Raji (cell line): ENCODE data around the gene ABL2.
A peak's percentile ranks its signal among the peaks of the same experiment; 100 is the strongest.

ENCODE experiments used
- POLR2A ChIP-seq: IDR thresholded peaks from 2 replicates; pipeline ENCODE4 v1.6.1; 2011; ENCODE audit warnings: low read depth, low read length, control low read depth; ENCODE audit not compliant: insufficient read depth

ABL2 gene

GRCh38 chr1:179153217-179153616 lies 76.3 kb downstream of the ABL2 start:
- TF ChIP-seq POLR2A = no peak

- no peak for TF ChIP-seq POLR2A
Measured at GRCh38 chr1:179151908-179152682, 77.4 kb downstream of the ABL2 start.

DNA sequence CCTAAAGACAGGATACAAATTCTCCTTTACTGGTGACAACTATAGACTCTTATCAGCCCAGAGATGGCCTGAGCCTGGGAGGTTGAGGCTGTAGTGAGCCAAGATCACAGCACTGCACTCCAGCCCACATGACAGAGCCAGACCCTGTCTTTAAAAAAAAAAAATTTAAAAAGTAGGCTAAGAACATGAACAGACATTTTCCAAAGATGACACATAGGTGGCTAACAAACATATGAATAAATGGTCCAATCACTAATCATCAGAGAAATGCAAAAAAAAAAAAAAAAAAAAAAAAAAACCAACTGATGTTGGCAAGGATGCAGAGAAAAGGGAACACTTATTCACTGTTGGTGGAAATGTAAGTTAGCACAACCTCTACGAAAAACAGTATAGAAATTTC lies 82.6 kb downstream of the ABL2 start:
- TF ChIP-seq POLR2A = no peak

GRCh38 chr1:179146476-179146875 lies 83.0 kb downstream of the ABL2 start:
- no peak for TF ChIP-seq POLR2A

DNA sequence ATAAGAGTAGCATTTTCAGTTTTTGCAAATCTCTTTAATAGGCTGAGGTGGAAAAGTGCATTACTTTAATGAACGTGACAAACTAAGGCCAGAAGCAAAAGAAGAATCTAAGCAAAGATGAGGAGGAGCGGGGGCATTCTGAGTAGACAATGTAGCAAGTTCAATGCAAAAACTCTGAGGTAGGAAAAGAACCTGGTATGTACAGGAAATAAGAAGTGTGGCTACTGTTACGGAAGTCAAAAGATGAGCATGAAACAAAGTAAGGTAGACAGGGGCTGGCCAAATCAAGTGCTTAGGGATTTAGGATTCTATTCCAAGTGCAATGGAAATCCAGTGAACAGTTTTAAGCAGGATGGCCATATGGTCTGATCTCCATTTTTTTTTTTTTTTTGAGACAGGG lies 84.0 kb downstream of the ABL2 start:
- TF ChIP-seq POLR2A = no peak

- no peak for TF ChIP-seq POLR2A
Measured at GRCh38 chr1:179144626-179145025, 84.9 kb downstream of the ABL2 start.

- no peak for TF ChIP-seq POLR2A
Measured at GRCh38 chr1:179143322-179143721, 86.2 kb downstream of the ABL2 start.

- TF ChIP-seq POLR2A = 0 out of 2 replicates have a peak, but pooled peaks have one; percentile 27
Measured at GRCh38 chr1:179142889-179143299, 86.6 kb downstream of the ABL2 start.

DNA sequence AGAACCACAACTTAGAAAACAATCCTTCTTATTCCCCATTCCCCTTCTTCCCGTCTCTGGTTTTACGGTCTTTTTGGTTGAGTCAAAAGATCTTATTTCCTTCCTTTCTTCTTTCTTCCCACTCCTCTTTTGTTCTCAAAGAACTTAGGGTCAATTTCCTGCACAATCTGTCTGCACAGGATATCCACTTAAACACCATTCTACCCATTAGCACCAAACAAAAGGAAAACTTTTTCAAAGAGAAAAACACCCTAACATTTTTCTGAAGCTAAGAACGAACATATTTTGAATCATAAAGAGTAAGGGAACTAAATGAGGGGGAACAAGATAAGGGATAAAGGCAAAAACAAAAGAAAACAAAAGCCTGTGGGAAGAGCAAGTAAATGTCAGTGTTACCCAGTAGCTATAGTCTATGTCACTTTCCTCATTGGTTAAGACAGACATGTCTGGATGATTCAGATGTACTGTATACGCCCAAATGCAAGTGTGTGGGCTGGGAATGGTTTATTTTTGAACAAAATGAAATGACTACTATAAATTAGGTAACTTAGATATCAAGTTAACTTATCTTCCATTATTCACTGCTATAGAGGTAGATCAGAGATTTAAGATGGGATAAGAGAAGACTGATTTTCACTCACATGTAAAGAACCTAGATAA lies 87.8 kb downstream of the ABL2 start:
- no peak for TF ChIP-seq POLR2A

DNA sequence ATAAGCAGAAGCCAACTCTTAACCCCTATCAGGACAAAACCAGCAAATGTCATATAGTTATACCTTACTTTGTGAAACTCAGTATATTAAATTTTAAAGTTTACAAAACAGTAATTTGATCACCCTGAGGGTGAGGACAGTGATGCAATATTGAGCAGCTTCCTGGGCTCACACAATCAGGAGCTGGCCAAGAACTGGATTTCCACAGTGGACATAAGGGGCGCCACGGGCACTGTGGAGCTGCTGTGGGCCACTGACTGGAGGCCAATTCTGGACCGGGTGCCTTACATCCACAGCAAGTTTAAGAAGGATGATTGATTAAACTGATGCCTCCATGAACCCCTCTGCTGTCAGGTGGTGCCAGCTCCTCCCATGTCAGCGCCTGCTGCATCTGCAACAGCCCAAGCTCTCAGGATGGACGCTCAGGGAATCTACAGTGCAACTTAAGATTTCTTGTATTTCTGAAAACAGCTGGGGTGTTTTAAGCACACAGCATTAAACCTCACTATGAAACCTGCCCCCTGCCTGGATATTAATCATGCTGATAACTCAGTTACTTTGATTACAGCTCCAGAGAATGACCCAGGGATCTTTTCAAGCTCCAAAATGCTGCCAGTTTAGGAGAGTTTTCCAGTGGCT lies 91.7 kb downstream of the ABL2 start:
- TF ChIP-seq POLR2A = no peak

- no peak for TF ChIP-seq POLR2A
Measured at GRCh38 chr1:179129702-179130473, 99.6 kb downstream of the ABL2 start.

GRCh38 chr1:179128520-179128919 lies 101.0 kb downstream of the ABL2 start:
- TF ChIP-seq POLR2A = no peak

- TF ChIP-seq POLR2A = no peak
Measured at GRCh38 chr1:179127163-179127895, 102.1 kb downstream of the ABL2 start.

GRCh38 chr1:179126338-179127060 lies 103.0 kb downstream of the ABL2 start:
- TF ChIP-seq POLR2A = no peak
